Non-pigmented ciliary epithelial cell (primary cell): ENCODE measurements around the gene TAS1R3.

Source experiments
- DNase-seq: peaks from one replicate; pipeline ENCODE4 v3.0.0-alpha.2; 2010; ENCODE audit warnings: low read depth

The TAS1R3 gene

GRCh38 chr1:1340791-1341548 lies 9.9 kb downstream of the TAS1R3 start:
- no peak for DNase-seq

- no peak for DNase-seq
These were observed 10.5 kb downstream of the TAS1R3 start for GRCh38 chr1:1341549-1342021.

- DNase-seq = no peak
These were observed 11.0 kb downstream of the TAS1R3 start for GRCh38 chr1:1342061-1342562.

- no peak for DNase-seq
These were observed 11.6 kb downstream of the TAS1R3 start for GRCh38 chr1:1342584-1343115.

- DNase-seq = no peak
These were observed 12.8 kb downstream of the TAS1R3 start for GRCh38 chr1:1343811-1344421.

GRCh38 chr1:1344655-1345361 lies 13.7 kb downstream of the TAS1R3 start:
- DNase-seq = no peak

GRCh38 chr1:1345384-1345783 lies 14.3 kb downstream of the TAS1R3 start:
- no peak for DNase-seq

- no peak for DNase-seq
These were observed 14.9 kb downstream of the TAS1R3 start for GRCh38 chr1:1345860-1346500.

GRCh38 chr1:1346501-1346890 lies 15.4 kb downstream of the TAS1R3 start:
- no peak for DNase-seq

- no peak for DNase-seq
These were observed 16.0 kb downstream of the TAS1R3 start for GRCh38 chr1:1347026-1347595.

GRCh38 chr1:1347663-1348419 lies 16.8 kb downstream of the TAS1R3 start:
- no peak for DNase-seq

- DNase-seq = no peak
These were observed 17.6 kb downstream of the TAS1R3 start for GRCh38 chr1:1348420-1349255.

GRCh38 chr1:1349256-1350012 lies 18.4 kb downstream of the TAS1R3 start, which contains the start of gene DVL1:
Gene DVL1 (minus strand): TSS chr1:1349418. CDS start chr1:1349065, 353 bp downstream.
- no peak for DNase-seq

GRCh38 chr1:1351511-1352427 lies 20.7 kb downstream of the TAS1R3 start:
- DNase-seq = no peak

- DNase-seq = no peak
These were observed 21.8 kb downstream of the TAS1R3 start for GRCh38 chr1:1352786-1353388.

GRCh38 chr1:1353389-1354151 lies 22.5 kb downstream of the TAS1R3 start:
- DNase-seq = no peak
